Right lobe of liver (tissue), 6 donors: ENCODE results near the gene HPDL. TPM values are rescaled to one million over a fixed set of nuclear protein-coding genes. Genes with fewer than 3 reads are reported as not detected.
A peak's percentile ranks its signal among the peaks of the same experiment; 100 is the strongest.

Experiments used
- ATAC-seq, 4 donors: fragments of 200-7000 bp; cut with Tn5 transposase; one replicate each; pipeline ENCODE4 v1.9.1; 2020; ENCODE audit warnings: mild to moderate bottlenecking in 4 of 4, moderate library complexity in 4 of 4
- DNase-seq, 3 donors: peaks; one replicate each; pipeline ENCODE4 v3.0.0-alpha.2; 2020
- H3K27ac ChIP-seq, 3 donors: fragments of 200-600 bp; one replicate each; pipeline ENCODE4 v1.8.0; 2022
- H3K27me3 ChIP-seq, 2 donors: fragments of 200-600 bp; one replicate each; pipeline ENCODE4 v1.8.0; 2022
- H3K36me3 ChIP-seq, 4 donors: fragments of 200-600 bp; sonication (generic) in 1 of 4; one replicate each; pipeline versions ENCODE4 v1.5.1 to v1.8.0; 2017 to 2022; ENCODE audit warnings: control low read depth in 1 of 4
- H3K4me1 ChIP-seq, 4 donors: fragments of 200-600 bp; sonication (generic) in 1 of 4; one replicate each; pipeline versions ENCODE4 v1.5.1 to v1.8.0; 2017 to 2022; ENCODE audit warnings: control low read depth in 1 of 4
- H3K4me3 ChIP-seq, 3 donors: fragments of 200-600 bp; one replicate each; pipeline ENCODE4 v1.8.0; 2022
- H3K9me3 ChIP-seq, 4 donors: fragments of 200-600 bp; sonication (generic) in 1 of 4; one replicate each; pipeline versions ENCODE4 v1.5.1 to v1.8.0; 2017 to 2022; ENCODE audit warnings: control low read depth in 1 of 4
- POLR2A ChIP-seq: fragments of 450-650 bp; IDR thresholded peaks from one replicate; pipeline ENCODE4 v1.6.1; 2017; ENCODE audit warnings: antibody characterized with exemption, mild to moderate bottlenecking
- WGBS: methylation state at CpG from one replicate; pipeline ENCODE4 v1.1.6; 2018; ENCODE audit warnings: low coverage, low lambda C conversion rate; ENCODE audit not compliant: insufficient coverage; ENCODE audit errors: missing lambda C conversion rate; 5-methylcytosine and 5-hydroxymethylcytosine counted together
- intact Hi-C, 2 donors: fragments of 100-400 bp; cut with DNase I; formaldehyde crosslinking; loops; one replicate each; pipeline versions ENCODE4 v1.11.2 to v1.14.1; 2022
- total RNA-seq, 6 experiments: library from RNA; depleted of rRNA in 2 of 6; stranded (reverse); fragments of >200 nt in 2 of 6; fragmentation: NEBNext Ultra II Directional in 3 of 6; extraction: Animal tissue kit (Norgen Biotek cat#: 25700) in 3 of 6; gene quantifications; one replicate each; pipeline versions ENCODE4 v1.1.0 to v1.2.4, GENCODE V29; 2016 to 2023
- TF ChIP-seq, protein P1 (sequence below), 4 donors: fragments of 200-600 bp in 3 of 4; fragments of 450-650 bp in 1 of 4; IDR thresholded peaks; one replicate each; pipeline versions ENCODE4 v1.5.1 to v1.8.0; 2016 to 2022; ENCODE audit warnings: antibody characterized with exemption in 4 of 4, mild to moderate bottlenecking in 2 of 4
- donor health status: DM: no; HTN: yes; CAD: no.
- donor health status: DM: no; HTN: no; CAD: no.
- donor health status: DM: no; HTN: no; CAD: no.
- donor health status: DM: no; HTN: yes; CAD: no.
- donor health status: DM: no; HTN: yes; CAD: no.

The HPDL gene
- total RNA-seq, 6 experiments from 2014 or later: 0.25 to 0.56 TPM; not detected in 4

DNA sequence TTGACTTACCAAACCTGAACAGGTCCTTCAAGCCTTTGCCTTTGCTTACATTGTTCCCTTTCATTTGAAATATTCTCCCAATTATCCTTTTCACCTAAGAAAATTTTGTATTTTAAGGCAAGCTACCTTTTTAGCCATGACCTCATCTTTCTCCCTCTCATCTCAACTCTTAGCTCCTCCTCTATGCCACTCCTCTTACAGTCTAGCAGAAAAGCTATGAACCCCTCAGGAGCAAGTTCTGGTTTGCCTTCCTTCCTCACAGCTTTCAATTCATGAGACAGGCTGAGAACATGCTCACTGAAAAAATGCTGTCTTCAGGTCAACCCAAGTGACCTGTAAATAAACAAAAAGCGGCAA, 21.9 kb downstream of the HPDL start:
- intact Hi-C loops: no loop called here
- Histone ChIP-seq H3K27me3 (no peaks in the 10 kb centered on the region), H3K4me1 (peaks cover 0 to 15% (median 4%) of the 10 kb centered on the region in 4 donors), H3K9me3 (no peaks in the 10 kb centered on the region), H3K4me3 (no peak overlapping the region), H3K27ac (no peak overlapping the region), H3K36me3 (peaks cover 0 to 20% (median 7%) of the 10 kb centered on the region in 4 donors)
- DNase-seq (no peak), ATAC-seq (no peak)
- WGBS: 42% methylated on average over 1 of the region's 1 CpG
- TF ChIP-seq, protein P1, sequence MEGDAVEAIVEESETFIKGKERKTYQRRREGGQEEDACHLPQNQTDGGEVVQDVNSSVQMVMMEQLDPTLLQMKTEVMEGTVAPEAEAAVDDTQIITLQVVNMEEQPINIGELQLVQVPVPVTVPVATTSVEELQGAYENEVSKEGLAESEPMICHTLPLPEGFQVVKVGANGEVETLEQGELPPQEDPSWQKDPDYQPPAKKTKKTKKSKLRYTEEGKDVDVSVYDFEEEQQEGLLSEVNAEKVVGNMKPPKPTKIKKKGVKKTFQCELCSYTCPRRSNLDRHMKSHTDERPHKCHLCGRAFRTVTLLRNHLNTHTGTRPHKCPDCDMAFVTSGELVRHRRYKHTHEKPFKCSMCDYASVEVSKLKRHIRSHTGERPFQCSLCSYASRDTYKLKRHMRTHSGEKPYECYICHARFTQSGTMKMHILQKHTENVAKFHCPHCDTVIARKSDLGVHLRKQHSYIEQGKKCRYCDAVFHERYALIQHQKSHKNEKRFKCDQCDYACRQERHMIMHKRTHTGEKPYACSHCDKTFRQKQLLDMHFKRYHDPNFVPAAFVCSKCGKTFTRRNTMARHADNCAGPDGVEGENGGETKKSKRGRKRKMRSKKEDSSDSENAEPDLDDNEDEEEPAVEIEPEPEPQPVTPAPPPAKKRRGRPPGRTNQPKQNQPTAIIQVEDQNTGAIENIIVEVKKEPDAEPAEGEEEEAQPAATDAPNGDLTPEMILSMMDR (IDR thresholded peaks at IDR 0.05): no peak
- no peak for TF ChIP-seq POLR2A

DNA sequence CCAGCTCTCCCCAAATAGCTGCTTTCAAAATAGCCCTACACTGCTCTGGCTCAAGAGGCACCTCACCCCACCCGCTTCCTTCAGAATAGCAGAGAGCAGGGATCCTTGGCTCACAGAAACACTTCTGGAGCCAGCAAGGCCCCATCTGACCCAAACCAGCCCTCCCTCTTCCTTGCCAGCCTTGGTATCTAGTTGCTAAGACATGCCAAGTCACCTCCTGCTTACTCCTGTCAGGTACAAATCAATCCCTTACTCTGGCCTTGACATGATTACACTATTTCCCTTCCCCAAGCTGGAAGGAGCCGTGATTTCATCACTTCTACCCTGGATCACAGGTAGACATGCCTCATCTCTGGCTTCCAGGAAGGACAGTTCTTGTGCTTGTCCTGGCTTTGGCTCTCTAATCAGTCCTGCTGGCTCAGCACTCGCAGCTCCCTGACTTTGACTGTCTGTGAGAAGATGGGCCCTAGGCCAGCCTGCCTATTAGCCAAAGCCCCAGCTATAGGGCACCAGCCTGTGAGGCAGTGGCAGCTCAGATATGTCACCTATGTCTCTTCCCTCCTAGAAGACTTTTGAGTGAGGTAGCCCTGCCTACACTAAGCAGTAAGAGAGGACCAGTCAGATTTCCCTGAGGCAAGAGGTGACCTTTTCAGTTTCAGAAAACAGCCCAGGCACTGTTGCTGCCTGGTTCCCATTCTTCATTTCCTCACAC, 22.4 kb downstream of the HPDL start:
- peaks cover 0 to 15% (median 4%) of the 10 kb centered on the region in 4 donors for H3K4me1 ChIP-seq
- H3K27me3 ChIP-seq: no peaks in the 10 kb centered on the region
- peak; percentile 58 to 78 (median 76) for DNase-seq
- intact Hi-C loops: no loop called here
- no peak overlapping the region for H3K27ac ChIP-seq
- peaks cover 0 to 14% (median 5%) of the 10 kb centered on the region in 4 donors for H3K36me3 ChIP-seq
- H3K9me3 ChIP-seq: no peaks in the 10 kb centered on the region
- 37% methylated on average over 2 of the region's 3 CpGs for WGBS
- TF ChIP-seq, protein P1 (IDR thresholded peaks at IDR 0.05): no peak
- TF ChIP-seq POLR2A: no peak
- ATAC-seq: peak; percentile 74 to 93 (median 79)
- H3K4me3 ChIP-seq: no peak overlapping the region

DNA sequence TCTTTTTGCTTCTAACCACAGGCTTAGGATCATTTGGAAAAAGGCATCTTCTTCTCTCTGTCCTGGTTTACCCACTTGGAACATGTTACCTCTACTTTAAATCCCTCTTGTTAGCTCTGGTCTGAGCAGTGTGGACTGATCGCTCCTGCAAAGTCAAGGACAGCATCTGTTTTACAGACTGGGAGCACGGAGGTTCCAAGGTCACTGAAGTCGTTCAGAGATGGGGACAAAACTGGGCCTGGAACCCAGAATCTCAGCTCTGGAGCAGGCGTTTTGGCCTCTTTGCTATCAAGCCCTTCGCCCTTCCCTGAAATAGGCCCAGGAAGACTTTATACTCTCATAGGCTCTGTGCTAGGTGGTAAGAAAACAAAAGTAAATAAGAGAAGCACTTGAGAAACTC, 24.8 kb downstream of the HPDL start:
- Histone ChIP-seq H3K27me3 (no peaks in the 10 kb centered on the region), H3K4me3 (no peak overlapping the region), H3K4me1 (peaks cover 0 to 15% (median 4%) of the 10 kb centered on the region in 4 donors), H3K27ac (no peak overlapping the region), H3K9me3 (no peaks in the 10 kb centered on the region), H3K36me3 (no peaks in the 10 kb centered on the region)
- TF ChIP-seq, protein P1 (IDR thresholded peaks at IDR 0.05): no peak
- no peak for TF ChIP-seq POLR2A
- DNase-seq: no peak
- intact Hi-C loops: loop anchor here in 1 of 2 donors (10.0 kb wide), 1 partner anchor 213 kb away; no protein-coding TSS in a partner anchor
- 85% methylated on average over 5 of the region's 5 CpGs for WGBS
- no peak for ATAC-seq

- no peaks in the 10 kb centered on the region for H3K9me3 ChIP-seq
- H3K27me3 ChIP-seq: no peaks in the 10 kb centered on the region
- intact Hi-C loops: loop anchor here in 1 of 2 donors (10.0 kb wide), 1 partner anchor 211 kb away; no protein-coding TSS in a partner anchor
- WGBS: 75% methylated on average over 1 of the region's 2 CpGs
- no peaks in the 10 kb centered on the region for H3K36me3 ChIP-seq
- no peak for TF ChIP-seq POLR2A
- TF ChIP-seq, protein P1 (IDR thresholded peaks at IDR 0.05): no peak
- H3K4me1 ChIP-seq: peaks cover 0 to 10% (median 4%) of the 10 kb centered on the region in 4 donors
- H3K4me3 ChIP-seq: no peak overlapping the region
- no peak overlapping the region for H3K27ac ChIP-seq
- DNase-seq (no peak), ATAC-seq (no peak)
These were observed 27.0 kb downstream of the HPDL start for GRCh38 chr1:45353685-45354084.
